HEK293T (cell line): Measurements from ENCODE around the gene METAP1.

ENCODE experiments used
- ARNT ChIP-seq: fragments of 450-650 bp; IDR thresholded peaks from 2 replicates; pipeline ENCODE4 v1.6.1; 2017; ENCODE audit warnings: mild to moderate bottlenecking
- BHLHE40 ChIP-seq: fragments of 450-650 bp; IDR thresholded peaks from 2 replicates; pipeline ENCODE4 v1.6.1; 2016; ENCODE audit warnings: mild to moderate bottlenecking, moderate library complexity, borderline replicate concordance
- CTBP1 ChIP-seq: fragments of 450-650 bp; IDR thresholded peaks from 2 replicates; pipeline ENCODE4 v1.6.1; 2016; ENCODE audit warnings: borderline replicate concordance
- ELF4 ChIP-seq: fragments of 450-650 bp; IDR thresholded peaks from 2 replicates; pipeline ENCODE4 v1.6.1; 2017; ENCODE audit warnings: antibody characterized with exemption
- FOXA1 ChIP-seq: fragments of 450-650 bp; IDR thresholded peaks from 2 replicates; pipeline ENCODE4 v1.6.1; 2016; ENCODE audit warnings: mild to moderate bottlenecking
- FOXK2 ChIP-seq: fragments of 450-650 bp; IDR thresholded peaks from 2 replicates; pipeline ENCODE4 v1.6.1; 2016; ENCODE audit warnings: mild to moderate bottlenecking
- FOXM1 ChIP-seq: fragments of 450-650 bp; IDR thresholded peaks from 2 replicates; pipeline ENCODE4 v1.6.1; 2017; ENCODE audit warnings: mild to moderate bottlenecking, borderline replicate concordance
- HDGF ChIP-seq: fragments of 450-650 bp; IDR thresholded peaks from 2 replicates; pipeline ENCODE4 v1.6.1; 2017; ENCODE audit warnings: antibody characterized with exemption, borderline replicate concordance
- SP1 ChIP-seq: fragments of 450-650 bp; IDR thresholded peaks from 2 replicates; pipeline ENCODE4 v1.6.1; 2017
- SUZ12 ChIP-seq: fragments of 450-650 bp; IDR thresholded peaks from 2 replicates; pipeline ENCODE4 v1.6.1; 2016; ENCODE audit warnings: mild to moderate bottlenecking
- TARDBP ChIP-seq: fragments of 450-650 bp; IDR thresholded peaks from 2 replicates; pipeline ENCODE4 v1.6.1; 2016
- ZNF384 ChIP-seq: fragments of 450-650 bp; IDR thresholded peaks from 2 replicates; pipeline ENCODE4 v1.6.1; 2016

DNA sequence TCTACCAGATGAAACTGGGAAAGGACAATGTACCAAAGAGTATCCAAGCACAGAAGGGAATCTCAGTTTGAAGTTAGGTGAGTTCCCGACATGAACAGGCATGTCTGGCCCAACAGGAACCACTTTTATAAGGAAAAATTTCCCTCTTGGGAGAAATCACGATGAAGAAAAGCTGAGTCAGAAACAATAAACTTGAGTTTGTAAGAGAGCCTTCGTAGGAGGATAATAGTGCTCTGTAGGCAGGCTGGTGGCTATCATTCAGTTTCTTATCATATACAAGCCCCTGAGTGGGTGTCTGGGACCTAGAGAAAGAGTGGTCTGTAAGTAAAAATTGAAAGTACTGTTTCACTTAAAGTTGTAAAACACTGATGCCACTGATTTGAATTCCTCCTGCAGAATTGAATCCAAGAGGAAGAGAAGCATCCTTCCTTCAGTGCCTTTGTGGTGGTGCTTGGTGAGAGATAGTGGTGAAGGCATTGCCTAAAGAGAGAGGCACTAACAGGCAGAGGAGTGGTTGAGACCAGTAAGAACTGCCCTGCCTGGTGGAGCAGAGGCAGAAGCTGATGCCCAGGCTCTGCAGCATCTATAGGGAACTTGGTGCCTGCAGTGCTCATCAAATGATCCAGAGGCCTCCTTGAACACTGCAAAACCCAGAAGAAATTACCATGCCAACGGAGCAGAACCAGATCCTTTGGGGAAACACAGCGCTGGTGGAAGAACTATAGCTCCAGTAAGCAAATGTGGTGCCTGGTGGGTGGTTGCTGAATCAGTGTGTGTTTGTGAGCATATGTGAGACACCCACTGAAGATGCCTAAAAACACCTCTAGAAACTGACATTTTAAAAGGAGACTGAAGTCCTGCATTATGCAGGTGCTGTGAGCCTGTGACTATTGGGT is 31.7 kb upstream of the METAP1 start:
- TF ChIP-seq SP1 (no peak), HDGF (no peak), FOXM1 (no peak), SUZ12 (no peak), ELF4 (no peak), FOXK2 (no peak), ARNT (no peak), CTBP1 (no peak), TARDBP (no peak), FOXA1 (no peak), ZNF384 (no peak), BHLHE40 (no peak)
